CD14-positive monocyte (primary cell): ENCODE data around the gene PIGH. TPM values are rescaled to one million over a fixed set of nuclear protein-coding genes. Genes with fewer than 3 reads are reported as not detected.
"Not testable (repeated sequence)": the region's sequence is repeated elsewhere in the genome, so short reads cannot be mapped to it uniquely, and the experiment has no call there.

Experiments used
- DNase-seq, 3 donors: peaks; one replicate each; pipeline ENCODE4 v3.0.0-alpha.2; 2011 to 2022
- H2AFZ ChIP-seq: 2 replicates; pipeline ENCODE4 v1.6.0; 2012; ENCODE audit warnings: mild to moderate bottlenecking, low read depth, low read length, inconsistent platforms; ENCODE audit not compliant: insufficient read depth, poor library complexity, severe bottlenecking
- H3K27ac ChIP-seq, 2 donors: 1 replicate in 1 of 2; 2 replicates in 1 of 2; pipeline ENCODE4 v1.5.1; 2012 to 2013; ENCODE audit warnings: low read length in 2 of 2, control low read depth in 1 of 2, inconsistent platforms in 1 of 2, low read depth in 1 of 2, mild to moderate bottlenecking in 1 of 2
- H3K27me3 ChIP-seq, 2 donors: one replicate each; pipeline versions ENCODE4 v1.6.0 to v1.6.1; 2011 to 2013; ENCODE audit warnings: low read length in 2 of 2; ENCODE audit not compliant: control insufficient read depth in 2 of 2, insufficient read depth in 2 of 2
- H3K36me3 ChIP-seq, 2 donors: replicated peaks in 1 of 2; 1 replicate in 1 of 2; 2 replicates in 1 of 2; pipeline versions ENCODE4 v1.5.1 to v1.6.1; 2012 to 2013; ENCODE audit warnings: low read length in 2 of 2, control low read depth in 1 of 2, inconsistent platforms in 1 of 2, mild to moderate bottlenecking in 1 of 2; ENCODE audit not compliant: insufficient read depth in 2 of 2, control insufficient read depth in 1 of 2
- H3K4me1 ChIP-seq, 2 donors: 1 replicate in 1 of 2; 2 replicates in 1 of 2; pipeline versions ENCODE4 v1.5.1 to v1.6.1; 2012 to 2013; ENCODE audit warnings: low read length in 2 of 2, control low read depth in 1 of 2, inconsistent platforms in 1 of 2, mild to moderate bottlenecking in 1 of 2, moderate library complexity in 1 of 2; ENCODE audit not compliant: insufficient read depth in 2 of 2, control insufficient read depth in 1 of 2
- H3K4me2 ChIP-seq: replicated peaks from 2 replicates; pipeline ENCODE3; 2012; ENCODE audit warnings: low read length, moderate library complexity, mild to moderate bottlenecking; ENCODE audit not compliant: poor library complexity, severe bottlenecking; ENCODE audit errors: extremely low read depth
- H3K4me3 ChIP-seq, 3 experiments: fragments of 200-600 bp in 1 of 3; sonication (generic) in 1 of 3; replicated peaks in 1 of 3; 1 replicate in 2 of 3; 2 replicates in 1 of 3; pipeline ENCODE4 v1.5.1; 2011 to 2013; ENCODE audit warnings: low read length in 3 of 3, mild to moderate bottlenecking in 3 of 3, control low read depth in 2 of 3, low read depth in 2 of 3, inconsistent platforms in 1 of 3, moderate library complexity in 1 of 3
- H3K79me2 ChIP-seq: 2 replicates; pipeline ENCODE4 v1.6.0; 2012; ENCODE audit warnings: mild to moderate bottlenecking, control low read depth, inconsistent platforms, low read length, moderate library complexity; ENCODE audit not compliant: insufficient read depth
- H3K9ac ChIP-seq: 2 replicates; pipeline ENCODE4 v1.6.0; 2017; ENCODE audit warnings: low read length, mild to moderate bottlenecking; ENCODE audit not compliant: insufficient read depth, poor library complexity, severe bottlenecking
- H3K9me3 ChIP-seq, 2 donors: replicated peaks in 1 of 2; 1 replicate in 1 of 2; 2 replicates in 1 of 2; pipeline versions ENCODE4 v1.5.1 to v1.6.1; 2012 to 2013; ENCODE audit warnings: low read length in 2 of 2, control low read depth in 1 of 2; ENCODE audit not compliant: control insufficient read depth in 1 of 2, insufficient read depth in 1 of 2
- H4K20me1 ChIP-seq: 2 replicates; pipeline ENCODE4 v1.6.0; 2012; ENCODE audit warnings: mild to moderate bottlenecking, low read length, control low read depth, moderate library complexity; ENCODE audit not compliant: insufficient read depth
- H3K27ac Mint-ChIP-seq, 7 donors: one replicate each; pipeline ENCODE4 v1.8.0; 2020; ENCODE audit warnings: mild to moderate bottlenecking in 7 of 7, mixed read lengths in 7 of 7, moderate library complexity in 6 of 7, inconsistent platforms in 2 of 7
- H3K27me3 Mint-ChIP-seq, 3 donors: one replicate each; pipeline ENCODE4 v1.8.0; 2021 to 2022; ENCODE audit warnings: low read depth in 3 of 3, mild to moderate bottlenecking in 3 of 3, mixed read lengths in 3 of 3, moderate library complexity in 3 of 3, inconsistent platforms in 1 of 3
- H3K36me3 Mint-ChIP-seq, 2 donors: one replicate each; pipeline ENCODE4 v1.8.0; 2020; ENCODE audit warnings: mixed read lengths in 2 of 2, inconsistent platforms in 1 of 2, mild to moderate bottlenecking in 1 of 2
- H3K4me1 Mint-ChIP-seq: one replicate; pipeline ENCODE4 v1.8.0; 2020; ENCODE audit warnings: mild to moderate bottlenecking, mixed read lengths
- H3K4me3 Mint-ChIP-seq, 2 donors: one replicate each; pipeline ENCODE4 v1.8.0; 2020; ENCODE audit warnings: mild to moderate bottlenecking in 2 of 2, mixed read lengths in 2 of 2, moderate library complexity in 1 of 2
- H3K9me3 Mint-ChIP-seq, 7 donors: one replicate each; pipeline ENCODE4 v1.8.0; 2020 to 2022; ENCODE audit warnings: mixed read lengths in 7 of 7, mild to moderate bottlenecking in 6 of 7, moderate library complexity in 6 of 7, inconsistent platforms in 2 of 7
- WGBS: methylation state at CpG from one replicate; pipeline ENCODE4 v1.1.5; 2013; ENCODE audit warnings: missing lambda C conversion rate; ENCODE audit not compliant: insufficient coverage; 5-methylcytosine and 5-hydroxymethylcytosine counted together
- intact Hi-C, 2 donors: fragments of 100-400 bp; cut with micrococcal nuclease; formaldehyde crosslinking; loops; one replicate each; pipeline versions ENCODE4 v1.15.0 to v1.15.1; 2023
- polyA plus RNA-seq, 3 donors: library from polyadenylated mRNA; depleted of rRNA in 1 of 3; unstranded in 2 of 3; stranded (reverse) in 1 of 3; fragments of 300-500 nt in 2 of 3; fragments of >200 nt in 1 of 3; fragmentation: Illumina TruSeq in 2 of 3; gene quantifications; 1 replicate in 2 of 3; 2 replicates in 1 of 3; pipeline ENCODE4 v1.2.3, GENCODE V29; 2012 to 2021
- TF ChIP-seq, protein P1 (sequence below): fragments of 200-600 bp; IDR thresholded peaks from one replicate; pipeline ENCODE4 v1.8.0; 2022; ENCODE audit warnings: antibody characterized with exemption, mild to moderate bottlenecking

PIGH gene
- polyA plus RNA-seq, 3 donors: 14.6 to 35.5 (median 18.0) TPM

DNA sequence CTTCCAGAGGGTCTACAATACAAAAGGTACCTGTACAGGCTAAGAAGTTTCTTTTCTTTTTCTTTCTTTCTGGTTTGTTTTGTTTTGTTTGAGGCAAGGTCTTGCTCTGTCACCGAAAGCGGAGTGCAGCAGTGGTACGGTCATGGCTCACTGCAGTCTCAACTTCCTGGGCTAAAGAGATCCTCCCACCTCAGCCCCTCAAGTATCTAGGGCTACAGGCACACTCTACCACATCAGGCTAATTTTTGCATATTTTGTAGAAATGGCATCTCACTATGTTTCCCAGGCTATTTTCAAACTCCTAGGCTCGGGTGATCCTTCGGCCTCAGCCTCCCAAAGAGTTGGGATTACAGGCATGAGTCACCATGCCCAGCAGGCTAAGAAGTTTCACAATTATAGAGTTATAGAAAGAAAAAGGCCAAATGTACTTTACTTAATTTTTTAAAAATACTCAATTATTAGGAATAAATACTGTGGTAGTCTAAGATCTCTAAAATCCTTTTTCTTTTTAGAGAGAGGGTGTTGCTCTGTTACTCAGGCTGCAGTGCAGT, 3.0 kb upstream of the PIGH start:
- Histone ChIP-seq H3K9ac (no peak overlapping the region), H3K79me2 (peaks cover 7% of the 10 kb centered on the region), H3K4me2 (no peak overlapping the region), H4K20me1 (no peaks in the 10 kb centered on the region), H3K27me3 (no peaks in the 10 kb centered on the region), H3K27ac (no peak overlapping the region), H3K4me1 (peaks cover 15 to 20% of the 10 kb centered on the region in 2 donors), H2AFZ (no peak overlapping the region), H3K4me3 (no peak overlapping the region), H3K9me3 (no peaks in the 10 kb centered on the region), H3K36me3 (no peaks in the 10 kb centered on the region)
- Mint-ChIP-seq H3K36me3 (peaks cover 0 to 1% of the 10 kb centered on the region in 2 donors), H3K4me3 (no peak overlapping the region), H3K27ac (no peak overlapping the region), H3K9me3 (peaks cover 0 to 4% (median 0%) of the 10 kb centered on the region in 7 donors), H3K4me1 (peaks cover 21% of the 10 kb centered on the region), H3K27me3 (peaks cover 0 to 7% (median 5%) of the 10 kb centered on the region in 3 donors)
- intact Hi-C loops: loop anchor here in 1 of 2 donors (5.0 kb wide), 1 partner anchor 69 kb away; the partner anchor contains the start of gene VTI1B
- TF ChIP-seq, protein P1, sequence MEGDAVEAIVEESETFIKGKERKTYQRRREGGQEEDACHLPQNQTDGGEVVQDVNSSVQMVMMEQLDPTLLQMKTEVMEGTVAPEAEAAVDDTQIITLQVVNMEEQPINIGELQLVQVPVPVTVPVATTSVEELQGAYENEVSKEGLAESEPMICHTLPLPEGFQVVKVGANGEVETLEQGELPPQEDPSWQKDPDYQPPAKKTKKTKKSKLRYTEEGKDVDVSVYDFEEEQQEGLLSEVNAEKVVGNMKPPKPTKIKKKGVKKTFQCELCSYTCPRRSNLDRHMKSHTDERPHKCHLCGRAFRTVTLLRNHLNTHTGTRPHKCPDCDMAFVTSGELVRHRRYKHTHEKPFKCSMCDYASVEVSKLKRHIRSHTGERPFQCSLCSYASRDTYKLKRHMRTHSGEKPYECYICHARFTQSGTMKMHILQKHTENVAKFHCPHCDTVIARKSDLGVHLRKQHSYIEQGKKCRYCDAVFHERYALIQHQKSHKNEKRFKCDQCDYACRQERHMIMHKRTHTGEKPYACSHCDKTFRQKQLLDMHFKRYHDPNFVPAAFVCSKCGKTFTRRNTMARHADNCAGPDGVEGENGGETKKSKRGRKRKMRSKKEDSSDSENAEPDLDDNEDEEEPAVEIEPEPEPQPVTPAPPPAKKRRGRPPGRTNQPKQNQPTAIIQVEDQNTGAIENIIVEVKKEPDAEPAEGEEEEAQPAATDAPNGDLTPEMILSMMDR: no peak
- no CpG with 5 or more reads among the region's 5 CpGs for WGBS
- DNase-seq: no peak

DNA sequence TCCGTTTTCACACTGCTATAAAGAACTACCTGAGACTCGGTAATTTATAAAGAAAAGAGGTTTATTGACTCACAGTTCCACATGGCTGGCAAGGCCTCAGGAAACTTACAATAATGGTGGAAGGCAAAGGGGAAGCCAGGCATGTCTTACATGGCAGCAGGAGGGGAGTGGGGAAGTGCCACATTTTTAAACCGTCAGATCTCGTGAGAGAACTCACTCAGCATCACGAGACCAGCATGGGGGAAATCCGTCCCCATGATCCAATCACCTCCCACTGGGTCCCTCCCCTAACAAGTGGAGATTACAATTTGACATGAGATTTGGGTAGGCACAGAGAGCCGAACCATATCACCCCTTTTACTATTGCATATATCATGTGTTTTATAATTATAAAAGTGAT, 2.0 kb upstream of the PIGH start:
- Histone ChIP-seq H3K9ac (no peak overlapping the region), H3K27ac (no peak overlapping the region), H4K20me1 (no peaks in the 10 kb centered on the region), H3K79me2 (peaks cover 7% of the 10 kb centered on the region), H3K36me3 (no peaks in the 10 kb centered on the region), H3K4me3 (no peak overlapping the region), H3K4me2 (no peak overlapping the region), H2AFZ (no peak overlapping the region), H3K4me1 (peaks cover 15 to 20% of the 10 kb centered on the region in 2 donors), H3K27me3 (no peaks in the 10 kb centered on the region), H3K9me3 (no peaks in the 10 kb centered on the region)
- TF ChIP-seq, protein P1: no peak
- H3K4me1 Mint-ChIP-seq: peaks cover 24% of the 10 kb centered on the region
- peak in 1 of 3 donors; percentile 50 for DNase-seq
- H3K4me3 Mint-ChIP-seq: no peak overlapping the region
- WGBS: no CpG with 5 or more reads among the region's 7 CpGs
- peaks cover 1 to 3% of the 10 kb centered on the region in 2 donors for H3K36me3 Mint-ChIP-seq
- intact Hi-C loops: loop anchor here in 1 of 2 donors (5.0 kb wide), 1 partner anchor 70 kb away; the partner anchor contains the start of gene VTI1B
- H3K27ac Mint-ChIP-seq: no peak overlapping the region
- peaks cover 0 to 7% (median 5%) of the 10 kb centered on the region in 3 donors for H3K27me3 Mint-ChIP-seq
- peaks cover 0 to 4% (median 0%) of the 10 kb centered on the region in 7 donors for H3K9me3 Mint-ChIP-seq

DNA sequence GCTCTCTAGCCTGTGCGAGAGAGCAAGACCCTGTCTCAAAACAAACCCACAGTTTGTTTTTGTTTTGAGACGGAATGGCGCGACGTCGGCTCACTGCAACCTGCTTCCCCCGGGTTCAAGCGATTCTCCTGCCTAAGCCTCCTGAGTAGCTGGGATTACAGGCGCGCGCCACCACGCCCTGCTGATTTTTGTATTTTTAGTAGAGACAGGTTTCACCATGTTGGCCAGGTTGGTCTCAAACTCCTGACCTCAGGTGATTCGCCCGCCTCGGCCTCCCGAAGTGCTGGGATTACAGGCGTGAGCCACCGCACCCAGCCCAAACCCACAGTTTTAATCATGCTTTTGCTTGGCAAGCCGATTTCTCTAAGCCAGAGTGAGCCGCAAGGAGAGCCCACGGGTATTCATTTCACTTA, 500 bp upstream of the PIGH start:
- Mint-ChIP-seq H3K4me3 (peak overlapping the region; percentile 91 to 97), H3K27ac (peak overlapping the region; percentile 90 to 98 (median 93)), H3K4me1 (peaks cover 24% of the 10 kb centered on the region)
- peaks cover 15 to 20% of the 10 kb centered on the region in 2 donors for H3K4me1 ChIP-seq
- H3K36me3 Mint-ChIP-seq, H3K27me3 ChIP-seq, H3K9me3 ChIP-seq, H3K27me3 Mint-ChIP-seq, H3K9me3 Mint-ChIP-seq, H3K36me3 ChIP-seq, H3K79me2 ChIP-seq, H4K20me1 ChIP-seq, DNase-seq: not testable (repeated sequence)
- peak overlapping the region; percentile 63 to 79 for H3K27ac ChIP-seq
- H3K4me2 ChIP-seq: peak overlapping the region; percentile 93
- peak overlapping the region; percentile 81 for H3K9ac ChIP-seq
- WGBS: 85% methylated on average over 17 of the region's 21 CpGs
- intact Hi-C loops: loop anchor here in 1 of 2 donors (5.0 kb wide), 1 partner anchor 72 kb away; the partner anchor contains the start of gene VTI1B
- H2AFZ ChIP-seq: peak overlapping the region; percentile 100
- H3K4me3 ChIP-seq: peak overlapping the region; percentile 79 to 100 (median 95)
